T-cell (primary cell): ENCODE results near the gene ANKRD12. TPM values are rescaled to one million over a fixed set of nuclear protein-coding genes. Genes with fewer than 3 reads are reported as not detected.
"Not testable (repeated sequence)": the region's sequence is repeated elsewhere in the genome, so short reads cannot be mapped to it uniquely, and the experiment has no call there.

ENCODE experiments used
- ATAC-seq, 4 experiments: fragments of 200-7000 bp in 3 of 4; fragments of 150-1000 bp in 1 of 4; cut with Tn5 transposase; replicated peaks in 1 of 4; 1 replicate in 3 of 4; 2 replicates in 1 of 4; pipeline ENCODE4 v1.10.0; 2021; ENCODE audit warnings: moderate library complexity in 3 of 4, mild to moderate bottlenecking in 2 of 4, moderate number of reproducible peaks in 1 of 4
- CTCF ChIA-PET, 2 donors: fragments of 300-600 bp; sonication (Branson Sonifier 250); formaldehyde crosslinking; loops; one replicate each; lab custom pipeline; 2022; ENCODE audit warnings: antibody characterized with exemption in 2 of 2; lab: Charles Lee
- POLR2A ChIA-PET, 2 donors: fragments of 300-600 bp; sonication (Branson Sonifier 250); formaldehyde crosslinking; loops; one replicate each; lab custom pipeline; 2022; ENCODE audit warnings: antibody characterized with exemption in 2 of 2; lab: Charles Lee
- DNase-seq, 35 experiments: peaks; one replicate each; pipeline versions ENCODE4 v3.0.0 to v3.0.0-alpha.2; 2013 to 2023
- H3K27ac ChIP-seq: one replicate; pipeline ENCODE4 v1.5.1; 2013; ENCODE audit warnings: low read length
- H3K27me3 ChIP-seq, 2 experiments: replicated peaks in 1 of 2; 1 replicate in 1 of 2; 2 replicates in 1 of 2; pipeline versions ENCODE4 v1.6.1 to v1.7.0; 2013; ENCODE audit warnings: low read length in 1 of 2, mixed read lengths in 1 of 2; ENCODE audit not compliant: control insufficient read depth in 2 of 2, insufficient read depth in 2 of 2; ENCODE audit errors: extremely low read depth in 1 of 2
- H3K36me3 ChIP-seq, 2 donors: 1 replicate in 1 of 2; 2 replicates in 1 of 2; pipeline versions ENCODE4 v1.6.1 to v1.7.0; 2013; ENCODE audit warnings: low read length in 1 of 2; ENCODE audit not compliant: control insufficient read depth in 2 of 2, insufficient read depth in 1 of 2; ENCODE audit errors: extremely low read depth in 1 of 2
- H3K4me1 ChIP-seq, 2 experiments: 1 replicate in 1 of 2; 2 replicates in 1 of 2; pipeline versions ENCODE4 v1.6.1 to v1.7.0; 2013; ENCODE audit warnings: low read length in 2 of 2, mixed read lengths in 1 of 2; ENCODE audit not compliant: insufficient read depth in 2 of 2, control insufficient read depth in 1 of 2; ENCODE audit errors: extremely low read depth in 1 of 2
- H3K4me3 ChIP-seq, 2 donors: 1 replicate in 1 of 2; 2 replicates in 1 of 2; pipeline versions ENCODE4 v1.5.1 to v1.7.0; 2013; ENCODE audit warnings: mild to moderate bottlenecking in 2 of 2, low read length in 1 of 2, moderate library complexity in 1 of 2; ENCODE audit not compliant: control insufficient read depth in 1 of 2; ENCODE audit errors: extremely low read depth in 1 of 2
- H3K9me3 ChIP-seq: 2 replicates; pipeline ENCODE4 v1.7.0; 2013
- H3K27ac Mint-ChIP-seq, 2 donors: one replicate each; pipeline ENCODE4 v1.8.0; 2020 to 2021; ENCODE audit warnings: mild to moderate bottlenecking in 2 of 2, mixed read lengths in 2 of 2
- H3K27me3 Mint-ChIP-seq, 2 donors: one replicate each; pipeline ENCODE4 v1.8.0; 2021 to 2022; ENCODE audit warnings: mixed read lengths in 2 of 2
- H3K36me3 Mint-ChIP-seq: one replicate; pipeline ENCODE4 v1.8.0; 2021; ENCODE audit warnings: mixed read lengths
- H3K4me1 Mint-ChIP-seq, 3 donors: one replicate each; pipeline ENCODE4 v1.8.0; 2020 to 2022; ENCODE audit warnings: mixed read lengths in 3 of 3, mild to moderate bottlenecking in 1 of 3
- H3K4me3 Mint-ChIP-seq, 3 donors: one replicate each; pipeline ENCODE4 v1.8.0; 2020 to 2022; ENCODE audit warnings: mild to moderate bottlenecking in 3 of 3, mixed read lengths in 3 of 3, moderate library complexity in 3 of 3
- H3K9me3 Mint-ChIP-seq, 3 donors: one replicate each; pipeline ENCODE4 v1.8.0; 2020 to 2022; ENCODE audit warnings: mixed read lengths in 3 of 3
- WGBS: methylation state at CpG from one replicate; pipeline ENCODE4 v1.1.5; 2013; ENCODE audit warnings: missing lambda C conversion rate; ENCODE audit not compliant: insufficient coverage; 5-methylcytosine and 5-hydroxymethylcytosine counted together
- total RNA-seq, 35 experiments: library from RNA in 6 of 35; stranded (reverse) in 6 of 35; fragments of 120-200 nt in 1 of 35; gene quantifications; one replicate each; pipeline versions ENCODE4 v1.2.1 to v1.2.4 and lab custom pipeline; 2013 to 2026

Gene ANKRD12
- total RNA-seq (100 to 1,000 TPM; 183 to 211 (median 199) TPM), total RNA-seq (lab: John Stamatoyannopoulos, UW) (142 to 547 (median 324) reads per million in 29 experiments)
- total RNA-seq (2013) = 202 TPM

DNA sequence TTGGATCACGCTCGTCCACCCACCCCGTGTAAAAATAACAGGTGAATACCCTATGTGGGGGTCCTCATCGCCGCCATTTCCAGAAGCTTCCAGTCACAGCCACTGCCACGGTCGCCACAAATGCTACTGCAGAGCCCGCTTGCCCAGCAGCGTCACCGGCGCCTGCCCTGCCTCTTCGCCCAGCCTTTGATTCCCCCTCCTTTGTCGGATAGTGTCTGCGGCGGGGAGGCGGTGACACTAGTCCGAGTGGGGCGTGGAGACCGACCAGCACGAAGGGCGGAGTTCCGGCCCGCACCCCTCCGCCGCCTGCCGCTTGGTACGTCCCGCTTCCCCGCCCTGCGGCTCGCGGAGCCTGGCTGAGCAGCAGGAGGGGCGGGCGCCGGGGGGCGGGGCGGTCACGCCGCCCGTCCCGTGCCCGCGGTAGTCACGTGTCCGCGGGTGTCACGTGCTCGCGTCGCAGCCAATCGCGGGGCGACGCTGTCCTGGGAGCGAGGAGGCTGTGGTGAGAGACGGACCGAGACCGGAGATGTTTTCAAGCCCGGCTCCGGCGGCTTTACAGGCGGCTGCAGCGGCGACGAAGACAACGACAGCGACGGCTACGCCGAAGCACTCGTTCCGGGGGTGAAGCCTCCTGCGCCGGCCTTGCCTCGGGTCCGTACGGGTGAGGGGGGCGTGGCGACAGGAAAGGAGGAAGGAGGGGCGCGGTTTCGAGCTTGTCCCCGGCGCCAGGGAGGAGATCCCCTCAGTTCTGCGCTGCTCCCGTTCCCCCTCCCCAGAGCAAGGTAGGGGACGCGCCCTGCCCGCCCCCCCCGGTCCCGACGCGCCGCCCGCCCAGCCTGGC lies at the start of gene ANKRD12:
Gene ANKRD12 (plus strand): TSS at position 467 of the 841 bp plus-strand sequence. CDS start 45,652 bp downstream, outside the sequence.
- Mint-ChIP-seq H3K27me3 (no peaks in the 10 kb centered on the region), H3K36me3 (peaks cover 33% of the 10 kb centered on the region), H3K9me3 (no peaks in the 10 kb centered on the region), H3K4me1 (peaks cover 69 to 72% (median 72%) of the 10 kb centered on the region in 3 donors), H3K4me3 (peak within 1 kb of the TSS; percentile 93 to 98 (median 96)), H3K27ac (peak within 1 kb of the TSS; percentile 99)
- Histone ChIP-seq H3K9me3 (no peaks in the 10 kb centered on the region), H3K4me3 (peak within 1 kb of the TSS; percentile 81 to 94), H3K36me3 (peaks cover 0 to 33% of the 10 kb centered on the region in 2 donors), H3K27ac (peak within 1 kb of the TSS; percentile 95), H3K27me3 (no peaks in the 10 kb centered on the region), H3K4me1 (peaks cover 19 to 28% of the 10 kb centered on the region in 2 experiments)
- ChIA-PET CTCF (interaction anchor here (0.5 to 5.9 kb wide), 12 partner anchors 9 to 63 kb away, joined by 3 to 31 read pairs (median 3); partner anchors contain the start of gene NDUFV2 (in 1 of the 2)), POLR2A (interaction anchor here (0.6 to 2.4 kb wide), 12 partner anchors 11 to 54 kb away, joined by 3 to 13 read pairs (median 4); partner anchors contain the start of gene NDUFV2 (in 2 of the 2))
- WGBS = under 1% methylated on average over 89 of the region's 95 CpGs
- peak; percentile 91 to 99 (median 96) for DNase-seq
- ATAC-seq = peak; percentile 74 to 78 (median 77)

DNA sequence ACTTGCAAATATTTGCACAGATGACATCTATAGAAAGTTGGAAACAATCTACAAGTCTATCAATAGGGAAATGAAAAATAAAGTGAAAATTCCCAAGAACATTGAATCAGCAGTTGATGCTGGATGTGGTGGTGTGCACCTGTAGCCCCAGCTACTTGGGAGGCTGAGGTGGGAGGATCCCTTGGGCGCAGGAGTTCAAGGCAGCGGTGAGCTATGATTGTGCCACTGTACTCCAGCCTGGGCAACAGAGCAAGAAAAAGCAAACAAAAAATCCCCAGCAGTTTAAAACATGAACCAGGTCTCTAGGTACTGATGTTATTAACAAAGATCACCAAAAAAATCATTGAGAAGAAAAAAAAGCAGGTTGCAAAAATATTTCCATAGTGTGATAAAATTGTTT lies 49.4 kb upstream of the ANKRD12 start:
- DNase-seq (no peak), ATAC-seq (no peak)
- H3K9me3 ChIP-seq = no peaks in the 10 kb centered on the region
- Mint-ChIP-seq H3K4me1 (peaks cover 47 to 75% (median 73%) of the 10 kb centered on the region in 3 donors), H3K9me3 (peaks cover 0 to 3% (median 0%) of the 10 kb centered on the region in 3 donors), H3K27me3 (no peaks in the 10 kb centered on the region), H3K4me3 (no peak overlapping the region), H3K36me3 (no peaks in the 10 kb centered on the region), H3K27ac (peak overlapping the region in 1 of 2 donors; percentile 67)
- H3K4me1 ChIP-seq = peaks cover 16 to 33% of the 10 kb centered on the region in 2 experiments
- ChIA-PET POLR2A (no interaction called here), CTCF (no interaction called here)
- no peak overlapping the region for H3K4me3 ChIP-seq
- 100% methylated on average over 1 of the region's 2 CpGs for whole genome bisulfite sequencing
- H3K36me3 ChIP-seq = no peaks in the 10 kb centered on the region
- no peaks in the 10 kb centered on the region for H3K27me3 ChIP-seq
- H3K27ac ChIP-seq = no peak overlapping the region

DNA sequence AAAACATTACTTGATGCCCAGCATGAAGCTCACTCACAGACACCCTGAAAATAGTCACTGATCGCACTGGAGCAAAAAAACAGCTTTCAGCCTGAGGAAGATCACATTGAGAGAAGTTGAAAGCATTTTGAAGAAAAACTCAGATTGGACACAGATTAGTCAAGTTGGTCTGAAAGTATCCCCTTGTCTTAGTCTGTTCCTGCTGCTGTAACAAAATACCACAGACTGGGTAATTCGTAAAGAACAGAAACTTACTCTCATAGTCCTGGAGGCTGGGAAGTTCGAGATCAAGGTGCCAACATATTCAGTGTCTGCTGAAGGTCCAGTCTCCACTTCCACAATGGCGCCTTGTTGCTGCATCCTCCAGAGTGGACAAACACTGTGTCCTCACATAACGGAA lies 48.3 kb upstream of the ANKRD12 start:
- H3K9me3 ChIP-seq = no peaks in the 10 kb centered on the region
- peak overlapping the region; percentile 1 for H3K27ac ChIP-seq
- no peaks in the 10 kb centered on the region for H3K36me3 ChIP-seq
- ChIA-PET POLR2A (interaction anchor here in 1 of 2 donors (0.6 kb wide), 1 partner anchor 49 kb away, joined by 4 read pairs; no protein-coding TSS in a partner anchor), CTCF (interaction anchor here (0.6 to 0.7 kb wide), 2 partner anchors 10 to 14 kb away, joined by 3 to 4 read pairs; no protein-coding TSS in a partner anchor)
- H3K4me3 ChIP-seq = no peak overlapping the region
- H3K4me1 Mint-ChIP-seq = peaks cover 46 to 75% (median 73%) of the 10 kb centered on the region in 3 donors
- DNase-seq = no peak
- H3K4me3 Mint-ChIP-seq = no peak overlapping the region
- H3K36me3 Mint-ChIP-seq = no peaks in the 10 kb centered on the region
- H3K27me3 Mint-ChIP-seq = no peaks in the 10 kb centered on the region
- peak overlapping the region; percentile 68 to 74 for H3K27ac Mint-ChIP-seq
- peaks cover 0 to 3% (median 0%) of the 10 kb centered on the region in 3 donors for H3K9me3 Mint-ChIP-seq
- no peak for ATAC-seq
- WGBS = 78% methylated on average over 2 of the region's 5 CpGs
- no peaks in the 10 kb centered on the region for H3K27me3 ChIP-seq
- H3K4me1 ChIP-seq = peaks cover 9 to 28% of the 10 kb centered on the region in 2 experiments

DNA sequence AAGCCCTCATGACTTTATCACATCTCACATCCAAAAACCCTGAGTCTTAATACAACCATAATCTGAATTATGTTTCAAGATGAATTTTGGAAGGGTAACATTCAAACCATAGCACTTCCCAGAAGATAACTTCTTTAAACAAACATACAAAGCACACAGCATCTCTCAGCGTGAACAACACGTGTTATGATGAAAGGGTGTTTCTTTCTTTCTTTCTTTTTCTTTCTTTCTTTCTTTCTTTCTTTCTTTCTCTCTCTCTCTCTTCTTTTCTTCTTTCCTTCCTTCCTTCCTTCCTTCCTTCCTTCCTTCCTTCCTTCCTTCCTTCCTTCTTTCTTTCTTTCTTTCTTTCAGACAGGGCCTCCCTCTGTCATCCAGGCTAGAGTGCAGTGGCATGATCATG lies 47.9 kb upstream of the ANKRD12 start:
- Histone ChIP-seq H3K4me1 (peaks cover 5 to 28% of the 10 kb centered on the region in 2 experiments), H3K27ac (peak overlapping the region; percentile 1)
- H3K36me3 ChIP-seq, H3K27me3 ChIP-seq, DNase-seq, H3K4me3 ChIP-seq, H3K36me3 Mint-ChIP-seq, H3K9me3 ChIP-seq, H3K4me3 Mint-ChIP-seq, H3K27me3 Mint-ChIP-seq, ATAC-seq, H3K9me3 Mint-ChIP-seq: not testable (repeated sequence)
- ChIA-PET CTCF (interaction anchor here (0.6 to 0.7 kb wide), 2 partner anchors 11 to 15 kb away, joined by 3 to 4 read pairs; no protein-coding TSS in a partner anchor), POLR2A (interaction anchor here in 1 of 2 donors (0.6 kb wide), 1 partner anchor 48 kb away, joined by 4 read pairs; no protein-coding TSS in a partner anchor)
- Mint-ChIP-seq H3K27ac (peak overlapping the region; percentile 34 to 74), H3K4me1 (peaks cover 43 to 74% (median 72%) of the 10 kb centered on the region in 3 donors)
- WGBS = no CpG with 5 or more reads among the region's 2 CpGs

DNA sequence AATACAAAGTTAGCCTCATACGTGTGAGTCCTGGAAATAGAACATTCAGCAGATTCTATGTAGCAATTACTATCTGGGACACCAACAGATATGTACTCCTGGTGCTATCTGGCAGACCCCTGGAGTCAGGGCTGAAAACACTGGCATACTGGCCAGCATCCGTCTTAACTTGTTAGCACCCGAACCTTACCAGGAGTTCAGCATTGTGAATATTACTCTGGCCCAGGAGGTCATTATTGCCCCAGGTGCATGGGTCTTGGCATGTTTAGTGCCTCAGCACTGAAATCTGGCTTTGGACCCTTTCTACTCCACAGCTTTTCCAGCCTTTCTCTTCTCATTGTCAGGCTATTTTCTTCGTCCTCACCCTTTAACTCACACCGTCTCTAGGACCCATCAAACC lies 46.0 kb upstream of the ANKRD12 start:
- POLR2A ChIA-PET = interaction anchor here (0.6 to 1.1 kb wide), 8 partner anchors 11 to 822 kb away, joined by 3 to 9 read pairs (median 3); no protein-coding TSS in a partner anchor
- DNase-seq (no peak), ATAC-seq (no peak)
- 88% methylated on average over 5 of the region's 5 CpGs for WGBS
- Mint-ChIP-seq H3K9me3 (peaks cover 0 to 3% (median 0%) of the 10 kb centered on the region in 3 donors), H3K36me3 (no peaks in the 10 kb centered on the region), H3K27me3 (no peaks in the 10 kb centered on the region), H3K27ac (peak overlapping the region; percentile 87 to 93), H3K4me3 (peak overlapping the region; percentile 4 to 65 (median 59)), H3K4me1 (peaks cover 54 to 85% (median 79%) of the 10 kb centered on the region in 3 donors)
- H3K4me3 ChIP-seq = no peak overlapping the region
- no peaks in the 10 kb centered on the region for H3K9me3 ChIP-seq
- H3K4me1 ChIP-seq = peaks cover 14 to 32% of the 10 kb centered on the region in 2 experiments
- no peaks in the 10 kb centered on the region for H3K27me3 ChIP-seq
- H3K27ac ChIP-seq = peak overlapping the region; percentile 40
- CTCF ChIA-PET = interaction anchor here (0.6 to 1.2 kb wide), 7 partner anchors 11 to 49 kb away, joined by 3 to 13 read pairs (median 3); no protein-coding TSS in a partner anchor
- no peaks in the 10 kb centered on the region for H3K36me3 ChIP-seq
